IPS-18a (cell line): Measurements from ENCODE around the gene TBC1D4.
"Not testable (repeated sequence)": the region's sequence is repeated elsewhere in the genome, so short reads cannot be mapped to it uniquely, and the experiment has no call there.

ENCODE experiments used
- H3K27ac ChIP-seq: one replicate; pipeline ENCODE4 v1.5.1; 2013; ENCODE audit warnings: low read length
- H3K27me3 ChIP-seq: one replicate; pipeline ENCODE4 v1.6.1; 2013; ENCODE audit warnings: mild to moderate bottlenecking, low read length; ENCODE audit not compliant: control insufficient read depth, insufficient read depth
- H3K36me3 ChIP-seq: one replicate; pipeline ENCODE4 v1.6.1; 2013; ENCODE audit warnings: low read depth, low read length; ENCODE audit not compliant: control insufficient read depth
- H3K4me1 ChIP-seq: one replicate; pipeline ENCODE4 v1.6.1; 2013; ENCODE audit warnings: low read depth, low read length; ENCODE audit not compliant: control insufficient read depth
- H3K4me3 ChIP-seq: one replicate; pipeline ENCODE4 v1.5.1; 2013; ENCODE audit warnings: low read length
- H3K9ac ChIP-seq: one replicate; pipeline ENCODE4 v1.6.1; 2013; ENCODE audit warnings: mild to moderate bottlenecking, low read length, moderate library complexity
- H3K9me3 ChIP-seq: one replicate; pipeline ENCODE4 v1.6.1; 2013; ENCODE audit warnings: low read depth, low read length; ENCODE audit not compliant: control insufficient read depth

Gene TBC1D4

GRCh38 chr13:75306967-75307366 lies 175.0 kb downstream of the TBC1D4 start:
- H3K27me3 ChIP-seq, H3K9me3 ChIP-seq, H3K4me3 ChIP-seq, H3K4me1 ChIP-seq, H3K36me3 ChIP-seq, H3K9ac ChIP-seq, H3K27ac ChIP-seq: not testable (repeated sequence)

DNA sequence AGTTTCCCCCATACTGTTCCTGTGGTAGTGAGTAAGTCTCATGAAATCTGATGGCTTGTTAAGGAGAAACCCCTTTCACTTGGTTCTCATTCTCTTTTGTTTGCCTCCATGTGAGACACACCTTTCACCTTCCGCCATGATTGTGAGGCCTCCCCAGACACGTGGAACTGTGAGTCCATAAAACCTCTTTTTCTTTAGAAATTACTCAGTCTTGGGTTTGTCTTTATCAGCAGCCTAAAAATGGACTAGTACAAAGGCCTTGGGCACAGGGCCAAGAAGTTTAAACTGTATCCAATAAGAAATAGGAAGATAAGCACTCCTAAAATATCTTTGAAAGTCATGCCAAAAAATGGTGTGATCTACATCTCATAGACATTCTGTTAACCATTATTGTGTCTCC lies 176.9 kb downstream of the TBC1D4 start:
- Histone ChIP-seq H3K27ac (no peak overlapping the region), H3K9me3 (no peaks in the 10 kb centered on the region), H3K27me3 (no peaks in the 10 kb centered on the region), H3K4me3 (no peak overlapping the region), H3K36me3 (no peaks in the 10 kb centered on the region), H3K9ac (no peak overlapping the region), H3K4me1 (peaks cover 3% of the 10 kb centered on the region)

DNA sequence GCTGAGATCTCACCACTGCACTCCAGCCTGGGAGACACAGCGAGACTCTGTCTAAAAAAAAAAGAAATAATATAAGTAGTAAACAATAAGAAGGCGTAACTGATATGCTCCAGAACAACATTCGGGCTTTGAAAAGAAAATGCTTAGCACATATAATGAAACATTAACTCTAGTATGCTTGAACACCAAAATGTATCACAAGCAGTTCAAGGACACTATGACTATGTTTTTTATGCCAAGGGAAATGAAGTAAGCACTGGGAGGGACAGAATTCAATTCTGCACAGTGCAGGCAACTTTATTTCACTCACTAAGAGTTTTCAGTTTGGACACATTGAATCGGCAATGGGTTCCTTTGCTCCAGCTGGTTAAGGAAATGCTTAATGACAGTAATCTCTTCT lies 178.7 kb downstream of the TBC1D4 start:
- Histone ChIP-seq H3K4me1 (peaks cover under 1% of the 10 kb centered on the region), H3K36me3 (no peaks in the 10 kb centered on the region), H3K4me3 (no peak overlapping the region)

DNA sequence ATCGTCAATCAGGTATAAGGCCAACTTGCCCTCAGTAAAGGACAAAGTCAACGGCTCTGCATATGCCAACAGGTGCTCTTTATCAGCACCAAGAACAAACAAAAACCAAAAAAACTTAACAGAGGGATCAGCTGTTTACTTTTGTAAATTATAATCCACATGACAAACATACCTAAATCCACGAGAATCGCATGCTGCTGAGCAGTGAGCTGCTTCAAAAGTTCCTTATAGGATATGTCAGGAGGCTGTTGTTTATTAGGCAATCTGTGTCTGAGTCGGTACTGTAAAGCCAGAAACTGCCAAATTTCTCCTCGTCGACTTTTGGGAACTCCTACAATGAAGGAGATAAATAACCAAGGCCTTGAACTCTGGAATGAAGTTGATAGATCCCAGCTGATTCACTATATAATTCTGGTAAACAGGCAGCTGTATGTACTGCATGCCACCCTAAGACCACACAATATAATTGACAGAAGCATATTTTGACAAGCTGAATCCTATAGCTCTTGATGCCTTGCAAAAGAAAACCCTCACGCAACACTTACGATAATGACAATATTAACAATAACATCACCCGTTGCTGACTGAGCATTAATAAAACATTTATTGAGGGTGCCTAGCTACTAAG lies 179.8 kb downstream of the TBC1D4 start:
- Histone ChIP-seq H3K4me3 (no peak overlapping the region), H3K9me3 (no peaks in the 10 kb centered on the region), H3K27ac (no peak overlapping the region), H3K4me1 (no peaks in the 10 kb centered on the region), H3K27me3 (no peaks in the 10 kb centered on the region), H3K36me3 (no peaks in the 10 kb centered on the region), H3K9ac (no peak overlapping the region)

More for the DNA sequence above, 178.7 kb downstream of the TBC1D4 start:
- Histone ChIP-seq H3K9me3 (no peaks in the 10 kb centered on the region), H3K9ac (no peak overlapping the region), H3K27me3 (no peaks in the 10 kb centered on the region), H3K27ac (no peak overlapping the region)

DNA sequence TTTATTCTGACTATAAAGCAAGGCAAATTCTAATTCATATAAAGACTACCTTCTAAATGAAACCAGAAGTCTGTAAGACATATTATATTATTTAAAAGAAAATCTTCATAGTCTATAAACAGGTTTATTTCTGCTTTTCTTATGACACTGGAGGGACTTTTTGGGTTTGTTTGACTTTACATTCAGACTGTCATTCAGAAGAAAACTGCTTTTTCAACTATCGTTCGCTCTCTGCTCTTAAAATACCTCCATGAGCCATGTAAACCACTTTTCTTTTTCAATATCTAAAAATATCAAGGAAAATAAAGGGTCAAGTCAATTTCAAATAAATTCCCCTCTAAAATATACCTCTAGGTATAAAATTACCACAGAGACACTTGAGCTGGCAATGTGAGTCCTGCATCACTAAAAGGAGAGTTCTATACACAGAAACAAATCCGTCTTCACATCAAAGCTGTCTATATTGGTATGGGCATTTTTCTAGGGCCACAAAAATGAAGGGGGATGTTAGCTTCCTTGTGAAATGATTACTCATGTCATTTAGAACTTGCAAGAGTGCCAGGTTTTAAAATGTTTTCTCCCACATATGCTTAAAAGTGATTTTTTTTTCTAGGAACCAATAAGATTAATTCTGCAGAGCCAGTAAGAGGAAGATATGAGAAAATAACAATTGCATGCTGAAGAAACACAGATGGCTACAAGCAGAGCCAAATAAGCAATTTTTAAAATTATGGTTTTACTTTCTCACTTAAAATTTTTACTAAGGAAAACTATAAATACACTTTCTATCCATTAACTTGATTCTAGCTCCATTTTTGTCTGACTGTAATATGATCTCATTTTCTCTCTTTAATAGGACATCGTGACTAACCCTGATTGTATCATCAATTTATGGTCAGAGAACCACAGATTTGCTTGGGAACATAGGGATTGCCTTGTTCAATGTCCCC lies 181.8 kb downstream of the TBC1D4 start:
- H3K9ac ChIP-seq: no peak overlapping the region
- no peaks in the 10 kb centered on the region for H3K4me1 ChIP-seq
- H3K27me3 ChIP-seq: no peaks in the 10 kb centered on the region
- no peaks in the 10 kb centered on the region for H3K9me3 ChIP-seq
- H3K27ac ChIP-seq: no peak overlapping the region
- no peaks in the 10 kb centered on the region for H3K36me3 ChIP-seq
- H3K4me3 ChIP-seq: no peak overlapping the region

DNA sequence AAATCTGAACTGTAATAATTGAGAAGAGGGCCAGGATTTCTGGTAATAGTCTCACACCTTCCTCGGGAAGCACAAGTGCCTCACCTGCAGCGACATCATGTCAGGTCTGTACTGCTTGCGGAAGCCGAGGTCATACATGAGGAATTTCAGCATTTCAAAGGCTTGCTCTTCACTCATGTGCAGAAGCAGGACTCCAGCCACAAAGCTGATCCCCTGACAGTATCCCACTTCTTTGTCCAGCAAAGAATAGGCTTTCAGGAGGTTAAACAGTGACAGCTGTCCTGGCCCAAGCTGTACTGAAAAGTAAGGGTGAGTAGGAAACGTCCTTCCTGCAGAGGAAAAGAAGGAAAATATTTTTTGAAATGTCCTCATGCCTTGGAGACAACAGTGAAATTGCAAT lies 182.7 kb downstream of the TBC1D4 start:
- Histone ChIP-seq H3K4me1 (no peaks in the 10 kb centered on the region), H3K9ac (no peak overlapping the region), H3K4me3 (no peak overlapping the region), H3K27me3 (no peaks in the 10 kb centered on the region), H3K9me3 (no peaks in the 10 kb centered on the region), H3K27ac (no peak overlapping the region), H3K36me3 (no peaks in the 10 kb centered on the region)

- no peak overlapping the region for H3K4me3 ChIP-seq
- no peaks in the 10 kb centered on the region for H3K36me3 ChIP-seq
- H3K9ac ChIP-seq: no peak overlapping the region
- no peaks in the 10 kb centered on the region for H3K27me3 ChIP-seq
- H3K4me1 ChIP-seq: peaks cover 8% of the 10 kb centered on the region
- no peak overlapping the region for H3K27ac ChIP-seq
- no peaks in the 10 kb centered on the region for H3K9me3 ChIP-seq
These were observed 185.3 kb downstream of the TBC1D4 start for GRCh38 chr13:75296641-75297040.

GRCh38 chr13:75295201-75295600 lies 186.8 kb downstream of the TBC1D4 start:
- Histone ChIP-seq H3K27me3 (no peaks in the 10 kb centered on the region), H3K4me3 (no peak overlapping the region), H3K27ac (no peak overlapping the region), H3K36me3 (no peaks in the 10 kb centered on the region), H3K4me1 (peaks cover 8% of the 10 kb centered on the region), H3K9ac (no peak overlapping the region), H3K9me3 (no peaks in the 10 kb centered on the region)

DNA sequence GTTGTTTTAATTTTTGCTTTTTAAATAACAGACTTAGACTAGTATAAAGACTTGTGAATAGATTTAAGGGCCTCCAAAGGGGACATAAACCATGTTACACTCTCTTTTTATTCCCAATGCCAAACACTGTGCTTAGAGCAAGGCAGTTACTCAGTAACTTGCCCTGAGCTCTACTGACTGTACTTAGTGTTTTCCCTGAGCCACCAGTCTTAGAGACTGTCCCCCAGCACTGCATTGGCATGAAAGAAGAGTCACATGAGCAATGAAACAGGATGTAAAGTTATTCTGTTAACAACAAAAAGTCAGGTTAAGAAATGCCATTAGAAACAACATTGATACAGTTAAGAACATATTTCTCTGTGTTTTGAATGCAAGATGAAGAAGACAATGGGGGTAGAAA lies 187.9 kb downstream of the TBC1D4 start:
- Histone ChIP-seq H3K36me3 (no peaks in the 10 kb centered on the region), H3K9me3 (no peaks in the 10 kb centered on the region), H3K4me3 (no peak overlapping the region), H3K27ac (no peak overlapping the region), H3K4me1 (peaks cover 8% of the 10 kb centered on the region), H3K27me3 (no peaks in the 10 kb centered on the region), H3K9ac (no peak overlapping the region)

GRCh38 chr13:75285310-75285709 lies 196.7 kb downstream of the TBC1D4 start:
- no peaks in the 10 kb centered on the region for H3K9me3 ChIP-seq
- no peaks in the 10 kb centered on the region for H3K4me1 ChIP-seq
- H3K4me3 ChIP-seq: no peak overlapping the region
- H3K9ac ChIP-seq: no peak overlapping the region
- no peaks in the 10 kb centered on the region for H3K36me3 ChIP-seq
- H3K27me3 ChIP-seq: no peaks in the 10 kb centered on the region
- H3K27ac ChIP-seq: no peak overlapping the region

DNA sequence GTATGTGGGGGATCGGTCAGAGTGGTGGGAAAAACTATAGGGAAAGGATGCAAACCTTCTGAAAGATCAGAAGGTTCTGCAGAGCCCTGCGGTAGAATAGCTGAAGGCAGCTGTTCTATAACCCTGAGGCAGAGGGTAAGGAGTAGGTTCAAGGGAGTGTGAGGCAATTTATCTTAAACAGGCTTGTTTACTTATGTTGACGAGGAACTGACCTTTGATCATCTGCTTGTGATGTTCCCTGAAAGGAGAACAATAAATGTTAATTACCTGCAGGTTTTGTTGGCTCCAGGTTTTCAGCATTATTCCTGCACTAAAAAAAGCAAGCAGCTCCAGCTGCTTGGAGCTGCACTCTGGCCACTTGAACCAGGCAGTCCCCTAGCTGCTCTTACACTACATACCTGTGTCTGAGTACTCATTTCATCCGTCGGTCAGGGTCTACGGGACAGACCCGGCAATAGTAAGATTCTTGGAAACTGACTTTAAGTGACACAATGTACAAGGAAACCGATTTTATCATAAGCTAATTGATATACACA lies 202.1 kb downstream of the TBC1D4 start:
- H3K9ac ChIP-seq: no peak overlapping the region
- no peak overlapping the region for H3K27ac ChIP-seq
- H3K27me3 ChIP-seq: no peaks in the 10 kb centered on the region
- H3K4me3 ChIP-seq: no peak overlapping the region
- H3K36me3 ChIP-seq: no peaks in the 10 kb centered on the region
- no peaks in the 10 kb centered on the region for H3K4me1 ChIP-seq
- no peaks in the 10 kb centered on the region for H3K9me3 ChIP-seq
